ENCODE measurements around the gene OSBPL5. TPM values are rescaled to one million over a fixed set of nuclear protein-coding genes. Genes with fewer than 3 reads are reported as not detected.

Gene OSBPL5
- total and polyA plus RNA-seq, 2 of the 4 experiments (the other 2 are of a cell fraction), result 14.9 to 22.3 TPM

GRCh38 chr11:3130269-3131071, 34.6 kb downstream of the OSBPL5 start:
- H3K9me3 ChIP-seq (ENCODE audit: control insufficient read depth, insufficient read depth, low read length), result no peaks in the 10 kb centered on the region
- dilution Hi-C loops (cut with HindIII; ENCODE audit: low sequenced_read_pairs, unreplicated experiment), result no loop called here
- no peak overlapping the region for H4K8ac ChIP-seq (ENCODE audit: low read depth in 2 of 2, low read length in 2 of 2)
- POLR2A ChIA-PET (ENCODE audit: unreplicated experiment), result interaction anchor here (0.8 kb wide), 1 partner anchor 441 kb away, joined by 4 read pairs; no protein-coding TSS in a partner anchor
- no peak overlapping the region for H4K5ac ChIP-seq (ENCODE audit: low read depth, low read length)
- ATAC-seq (ENCODE audit: low read depth) (no peak), DNase-seq (no peak)
- H3K4ac ChIP-seq (ENCODE audit: low read depth, low read length), result no peak overlapping the region
- no peak overlapping the region for H3K4me3 ChIP-seq (ENCODE audit: insufficient read depth, low read depth, low read length)
- H3K23ac ChIP-seq (ENCODE audit: low read depth, low read length), result no peak overlapping the region
- H4K91ac ChIP-seq (ENCODE audit: insufficient read depth, low read depth, low read length), result no peak overlapping the region
- no peak overlapping the region for H3K56ac ChIP-seq (ENCODE audit: extremely low read depth, insufficient read depth, low read length)
- in situ Hi-C loops (cut with MboI; ENCODE audit: low sequenced_read_pairs), result no loop called here
- H3K4me1 ChIP-seq (ENCODE audit: control insufficient read depth, insufficient read depth, low read length), result no peaks in the 10 kb centered on the region
- H2AK9ac ChIP-seq (replicated peaks; ENCODE audit: low read depth, low read length, poor library complexity), result no peak overlapping the region
- no peak overlapping the region for H3K27ac ChIP-seq (ENCODE audit: insufficient read depth, low read length)
- BruUV-seq (replicated peaks), result no TSS peak
- no peak overlapping the region for H2AFZ ChIP-seq (replicated peaks; ENCODE audit: low read length, poor library complexity)
- H2BK5ac ChIP-seq (ENCODE audit: low read depth, low read length, poor library complexity, severe bottlenecking), result no peak overlapping the region
- H2BK120ac ChIP-seq (ENCODE audit: low read depth, low read length), result no peak overlapping the region
- H2BK20ac ChIP-seq (ENCODE audit: low read depth, low read length), result no peak overlapping the region
- CTCF ChIA-PET, result interaction anchor here (0.6 kb wide), 1 partner anchor 19 kb away, joined by 6 read pairs; no protein-coding TSS in a partner anchor
- 89% methylated on average over 5 of the region's 14 CpGs; no CpG with 5 or more reads in 1 of the 2 experiments for WGBS, 2 experiments (ENCODE audit: extremely low coverage in 2 of 2, insufficient read length in 1 of 2)
- H3K36me3 ChIP-seq (ENCODE audit: control insufficient read depth, insufficient read depth, low read length), result peaks cover 26% of the 10 kb centered on the region
- H3K14ac ChIP-seq (replicated peaks; ENCODE audit: low read depth, low read length), result no peak overlapping the region
- H3K9ac ChIP-seq (ENCODE audit: low read depth, low read length), result no peak overlapping the region
- H2AK5ac ChIP-seq (ENCODE audit: low read depth, low read length), result no peak overlapping the region
- TF ChIP-seq, protein P1, sequence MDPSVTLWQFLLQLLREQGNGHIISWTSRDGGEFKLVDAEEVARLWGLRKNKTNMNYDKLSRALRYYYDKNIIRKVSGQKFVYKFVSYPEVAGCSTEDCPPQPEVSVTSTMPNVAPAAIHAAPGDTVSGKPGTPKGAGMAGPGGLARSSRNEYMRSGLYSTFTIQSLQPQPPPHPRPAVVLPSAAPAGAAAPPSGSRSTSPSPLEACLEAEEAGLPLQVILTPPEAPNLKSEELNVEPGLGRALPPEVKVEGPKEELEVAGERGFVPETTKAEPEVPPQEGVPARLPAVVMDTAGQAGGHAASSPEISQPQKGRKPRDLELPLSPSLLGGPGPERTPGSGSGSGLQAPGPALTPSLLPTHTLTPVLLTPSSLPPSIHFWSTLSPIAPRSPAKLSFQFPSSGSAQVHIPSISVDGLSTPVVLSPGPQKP (IDR thresholded peaks at IDR 0.05; ENCODE audit: borderline replicate concordance, low read depth, low read length), result no peak
- TF ChIP-seq CTCF (conservative IDR thresholded peaks at IDR 0.05; ENCODE audit: low read depth, low read length), result no peak
- no peak for TF ChIP-seq POLR2A (IDR thresholded peaks at IDR 0.05; ENCODE audit: low read depth, low read length)
- no peak for TF ChIP-seq CEBPB (IDR thresholded peaks at IDR 0.05; ENCODE audit: low read depth, low read length)
- TF ChIP-seq NFE2L2 (IDR thresholded peaks at IDR 0.05; ENCODE audit: low read depth, low read length), result no peak
- TF ChIP-seq RAD21 (IDR thresholded peaks at IDR 0.05; ENCODE audit: low read length), result no peak
- no peak for TF ChIP-seq CHD1 (IDR thresholded peaks at IDR 0.05; ENCODE audit: low read depth, low read length)
- no peak for TF ChIP-seq MXI1 (IDR thresholded peaks at IDR 0.05; ENCODE audit: borderline replicate concordance, low read depth, low read length)
- TF ChIP-seq RCOR1 (IDR thresholded peaks at IDR 0.05; ENCODE audit: insufficient replicate concordance, low read length), result no peak
- no peak for TF ChIP-seq FOS (IDR thresholded peaks at IDR 0.05; ENCODE audit: low read depth, low read length)
- peaks cover 0 to 40% of the 10 kb centered on the region in 2 experiments; a peak in 2 of 4 replicates for H3K79me1 ChIP-seq (ENCODE audit: low read depth in 1 of 2, low read length in 2 of 2)
- intact Hi-C loops (cut with micrococcal nuclease), result no loop called here
- H3K9me1 ChIP-seq (ENCODE audit: insufficient read depth, low read length), result no peaks in the 10 kb centered on the region
- no peak overlapping the region for H3K4me2 ChIP-seq (ENCODE audit: low read depth, low read length)
- peaks cover 46% of the 10 kb centered on the region for H4K20me1 ChIP-seq (ENCODE audit: insufficient read depth, low read length)
- no peak overlapping the region for H3K18ac ChIP-seq (ENCODE audit: low read depth, low read length)
- H2BK15ac ChIP-seq (ENCODE audit: low read depth, low read length), result no peak overlapping the region
- no peaks in the 10 kb centered on the region for H3K27me3 ChIP-seq (ENCODE audit: control insufficient read depth, insufficient read depth, low read length)

All from IMR-90 (cell line).